Bronchial epithelial cell (primary cell): ENCODE measurements around the gene CHRNA9. TPM values are rescaled to one million over a fixed set of nuclear protein-coding genes. Genes with fewer than 3 reads are reported as not detected.
A peak's percentile ranks its signal among the peaks of the same experiment; 100 is the strongest.

Experiments used
- DNase-seq: peaks from one replicate; pipeline ENCODE4 v3.0.0-alpha.2; 2010; ENCODE audit warnings: low read depth
- FAIRE-seq: peaks from 2 replicates; lab custom pipeline; 2011; peaks lifted over from hg19 to GRCh38; lab: Jason Lieb, UNC
- H3K27me3 ChIP-seq: 2 replicates; pipeline ENCODE4 v1.5.1; 2011; ENCODE audit warnings: low read length; ENCODE audit not compliant: control insufficient read depth, insufficient read depth
- H3K36me3 ChIP-seq: 2 replicates; pipeline ENCODE4 v1.5.1; 2011; ENCODE audit warnings: low read length; ENCODE audit not compliant: control insufficient read depth, insufficient read depth
- H3K4me3 ChIP-seq: 2 replicates; pipeline ENCODE4 v1.5.1; 2011; ENCODE audit warnings: mild to moderate bottlenecking, low read depth, low read length, control low read depth
- CTCF ChIP-seq: IDR thresholded peaks from 2 replicates; pipeline ENCODE4 v1.5.1; 2011; ENCODE audit warnings: mild to moderate bottlenecking, moderate library complexity, low read length, control low read depth, inconsistent platforms; ENCODE audit not compliant: insufficient read depth, severe bottlenecking
- total RNA-seq: library from RNA; depleted of rRNA; stranded (reverse); fragments of >200 nt; gene quantifications from 2 replicates; pipeline ENCODE4 v1.2.1, GENCODE V29; 2014

The CHRNA9 gene
- total RNA-seq, 1 donor from 2014 or later: 0.26 TPM

GRCh38 chr4:40363945-40364344 lies 28.8 kb downstream of the CHRNA9 start:
- Histone ChIP-seq H3K27me3 (no peaks in the 10 kb centered on the region), H3K4me3 (no peak overlapping the region), H3K36me3 (no peaks in the 10 kb centered on the region)
- no peak for FAIRE-seq
- no peak for DNase-seq
- TF ChIP-seq CTCF: no peak

GRCh38 chr4:40365766-40366165 lies 30.6 kb downstream of the CHRNA9 start:
- DNase-seq: no peak
- no peak for FAIRE-seq
- no peak overlapping the region for H3K4me3 ChIP-seq

GRCh38 chr4:40367451-40367850 lies 32.3 kb downstream of the CHRNA9 start:
- H3K36me3 ChIP-seq: no peaks in the 10 kb centered on the region
- TF ChIP-seq CTCF: no peak
- no peak for FAIRE-seq
- H3K4me3 ChIP-seq: no peak overlapping the region
- DNase-seq: no peak
- H3K27me3 ChIP-seq: no peaks in the 10 kb centered on the region

More at GRCh38 chr4:40365766-40366165, 30.6 kb downstream of the CHRNA9 start:
- Histone ChIP-seq H3K27me3 (no peaks in the 10 kb centered on the region), H3K36me3 (no peaks in the 10 kb centered on the region)
- no peak for TF ChIP-seq CTCF

DNA sequence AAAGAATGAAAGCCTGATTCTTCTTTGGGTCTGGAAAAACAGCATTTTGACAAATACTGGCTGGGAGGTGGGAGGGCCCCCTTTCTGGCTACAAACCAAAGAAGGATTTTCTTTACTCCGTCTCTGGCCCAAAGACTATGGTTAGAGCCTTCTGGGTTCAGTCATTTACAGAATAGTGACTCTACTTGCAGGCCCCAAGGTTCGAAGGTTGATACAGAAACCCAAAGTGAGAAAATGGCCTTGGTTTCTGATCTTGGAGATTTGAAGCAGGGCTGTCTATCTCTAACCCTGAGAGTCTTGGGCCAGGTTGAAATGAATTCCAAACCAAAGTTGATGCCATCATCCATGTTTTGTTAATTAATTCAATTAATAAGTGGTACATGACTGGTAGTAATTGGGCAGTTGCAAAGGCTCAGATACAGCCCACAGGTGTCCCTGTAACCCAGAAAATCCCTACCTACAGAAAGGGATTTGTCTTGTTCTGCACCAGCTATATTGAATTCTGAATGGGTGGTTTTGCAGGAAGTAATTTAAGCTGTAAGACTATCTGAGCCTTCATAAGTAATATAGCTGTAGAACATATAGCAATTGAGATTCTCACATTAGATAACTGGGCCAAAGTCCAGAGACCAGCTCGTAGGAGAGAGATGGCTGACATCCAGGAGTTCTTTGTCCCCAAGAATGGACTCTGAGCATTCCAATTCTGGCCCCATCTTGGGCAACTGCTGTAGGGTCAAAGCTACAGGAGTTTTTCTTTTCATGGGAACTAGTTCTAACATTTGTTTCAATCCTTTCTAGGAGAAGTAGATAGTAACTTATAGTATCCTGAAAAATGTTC lies 34.5 kb downstream of the CHRNA9 start:
- FAIRE-seq (no peak), DNase-seq (peak; percentile 3)
- no peak overlapping the region for H3K4me3 ChIP-seq
- no peaks in the 10 kb centered on the region for H3K36me3 ChIP-seq
- TF ChIP-seq CTCF: no peak
- H3K27me3 ChIP-seq: no peaks in the 10 kb centered on the region

DNA sequence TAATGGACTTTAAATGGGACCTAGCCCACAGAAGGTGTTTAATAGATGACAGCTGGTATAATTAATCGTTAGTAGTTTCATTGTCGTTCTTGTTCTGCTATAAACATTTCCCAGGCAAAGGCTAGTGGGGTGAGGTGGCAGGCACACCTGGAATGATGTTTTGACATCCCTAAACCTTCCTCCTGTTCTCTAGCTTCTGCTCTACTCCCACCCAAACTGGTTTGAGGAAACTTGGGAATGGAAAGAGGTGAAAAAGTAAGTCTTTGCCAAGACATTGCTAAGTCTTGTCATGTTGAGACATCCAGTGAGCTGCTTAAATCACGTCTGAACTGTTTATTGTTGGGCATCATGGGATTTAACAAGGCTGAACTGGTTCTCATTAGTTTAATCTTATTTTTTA lies 37.5 kb downstream of the CHRNA9 start:
- Histone ChIP-seq H3K27me3 (no peaks in the 10 kb centered on the region), H3K4me3 (no peak overlapping the region), H3K36me3 (no peaks in the 10 kb centered on the region)
- DNase-seq (no peak), FAIRE-seq (no peak)
- TF ChIP-seq CTCF: no peak
